IMR-90 (cell line): ENCODE data around the gene LRIG1. TPM values are rescaled to one million over a fixed set of nuclear protein-coding genes. Genes with fewer than 3 reads are reported as not detected.

Source experiments
- ATAC-seq: fragments of 200-7000 bp; cut with Tn5 transposase; 2 replicates; pipeline ENCODE4 v1.9.1; 2020; ENCODE audit warnings: low read depth, mild to moderate bottlenecking, moderate library complexity
- BruUV-seq: library from RNA; stranded (reverse); fragments of 400-500 nt; replicated peaks from 2 replicates; lab custom pipeline; 2021; lab: Mats Ljungman, UMichigan
- CTCF ChIA-PET: fragments of 300-600 bp; formaldehyde crosslinking; extraction: SDS; loops from one replicate; lab custom pipeline; 2021; ENCODE audit warnings: antibody characterized with exemption; lab: Yijun Ruan, JAX
- POLR2A ChIA-PET: fragments of 300-600 bp; sonication (Branson Sonifier 250); formaldehyde crosslinking; loops from one replicate; lab custom pipeline; 2022; ENCODE audit warnings: antibody characterized with exemption; ENCODE audit not compliant: unreplicated experiment; lab: Charles Lee
- DNase-seq: peaks from one replicate; pipeline ENCODE4 v3.0.0; 2013
- H2AFZ ChIP-seq: replicated peaks from 2 replicates; pipeline ENCODE3; 2013; ENCODE audit warnings: low read length, mild to moderate bottlenecking; ENCODE audit not compliant: poor library complexity
- H2AK5ac ChIP-seq: 2 replicates; pipeline ENCODE4 v1.6.1; 2013; ENCODE audit warnings: low read depth, low read length, inconsistent platforms
- H2AK9ac ChIP-seq: replicated peaks from 2 replicates; pipeline ENCODE3; 2013; ENCODE audit warnings: mild to moderate bottlenecking, low read depth, low read length, moderate library complexity; ENCODE audit not compliant: poor library complexity
- H2BK120ac ChIP-seq: 2 replicates; pipeline ENCODE4 v1.6.1; 2013; ENCODE audit warnings: low read depth, low read length, inconsistent platforms
- H2BK15ac ChIP-seq: 3 replicates; pipeline ENCODE4 v1.6.1; 2013; ENCODE audit warnings: low read depth, low read length, inconsistent platforms
- H2BK20ac ChIP-seq: 2 replicates; pipeline ENCODE4 v1.6.1; 2013; ENCODE audit warnings: low read depth, mild to moderate bottlenecking, inconsistent platforms, low read length, moderate library complexity
- H2BK5ac ChIP-seq: 2 replicates; pipeline ENCODE4 v1.6.1; 2013; ENCODE audit warnings: mild to moderate bottlenecking, low read depth, low read length, inconsistent platforms; ENCODE audit not compliant: poor library complexity, severe bottlenecking
- H3K14ac ChIP-seq: replicated peaks from 2 replicates; pipeline ENCODE4 v1.6.1; 2013; ENCODE audit warnings: low read depth, low read length, inconsistent platforms
- H3K18ac ChIP-seq: 2 replicates; pipeline ENCODE4 v1.6.1; 2013; ENCODE audit warnings: low read depth, low read length, control low read depth
- H3K23ac ChIP-seq: 2 replicates; pipeline ENCODE4 v1.6.1; 2013; ENCODE audit warnings: low read depth, low read length, inconsistent platforms
- H3K27ac ChIP-seq: 2 replicates; pipeline ENCODE4 v1.5.1; 2013; ENCODE audit warnings: mild to moderate bottlenecking, control low read depth, low read length; ENCODE audit not compliant: insufficient read depth
- H3K27me3 ChIP-seq: 2 replicates; pipeline ENCODE4 v1.6.1; 2013; ENCODE audit warnings: low read length; ENCODE audit not compliant: control insufficient read depth, insufficient read depth
- H3K36me3 ChIP-seq: 2 replicates; pipeline ENCODE4 v1.6.1; 2013; ENCODE audit warnings: low read length, mixed read lengths; ENCODE audit not compliant: control insufficient read depth, insufficient read depth
- H3K4ac ChIP-seq: 2 replicates; pipeline ENCODE4 v1.6.1; 2013; ENCODE audit warnings: low read depth, low read length, inconsistent platforms
- H3K4me1 ChIP-seq: 2 replicates; pipeline ENCODE4 v1.6.1; 2013; ENCODE audit warnings: low read length, mixed read lengths; ENCODE audit not compliant: control insufficient read depth, insufficient read depth
- H3K4me2 ChIP-seq: 2 replicates; pipeline ENCODE4 v1.6.1; 2013; ENCODE audit warnings: low read depth, mild to moderate bottlenecking, control low read depth, low read length, moderate library complexity
- H3K4me3 ChIP-seq: 2 replicates; pipeline ENCODE4 v1.5.1; 2013; ENCODE audit warnings: low read depth, mild to moderate bottlenecking, control low read depth, low read length, moderate library complexity; ENCODE audit not compliant: insufficient read depth
- H3K56ac ChIP-seq: 2 replicates; pipeline ENCODE4 v1.6.1; 2013; ENCODE audit warnings: low read length, inconsistent platforms; ENCODE audit not compliant: insufficient read depth; ENCODE audit errors: extremely low read depth
- H3K79me1 ChIP-seq, 2 experiments: 2 replicates each; pipeline ENCODE4 v1.6.1; 2013; ENCODE audit warnings: low read length in 2 of 2, inconsistent platforms in 1 of 2, low read depth in 1 of 2
- H3K9ac ChIP-seq: 2 replicates; pipeline ENCODE4 v1.6.1; 2013; ENCODE audit warnings: low read depth, low read length, control low read depth
- H3K9me1 ChIP-seq: 2 replicates; pipeline ENCODE4 v1.6.1; 2013; ENCODE audit warnings: low read length, inconsistent platforms; ENCODE audit not compliant: insufficient read depth
- H3K9me3 ChIP-seq: 2 replicates; pipeline ENCODE4 v1.6.1; 2013; ENCODE audit warnings: low read length; ENCODE audit not compliant: control insufficient read depth, insufficient read depth
- H4K20me1 ChIP-seq: 2 replicates; pipeline ENCODE4 v1.6.1; 2013; ENCODE audit warnings: low read length, inconsistent platforms; ENCODE audit not compliant: insufficient read depth
- H4K5ac ChIP-seq: 2 replicates; pipeline ENCODE4 v1.6.1; 2013; ENCODE audit warnings: mild to moderate bottlenecking, low read depth, low read length, control low read depth
- H4K8ac ChIP-seq, 2 experiments: 2 replicates each; pipeline ENCODE4 v1.6.1; 2013; ENCODE audit warnings: low read depth in 2 of 2, low read length in 2 of 2, control low read depth in 1 of 2, inconsistent platforms in 1 of 2
- H4K91ac ChIP-seq: 2 replicates; pipeline ENCODE4 v1.6.1; 2013; ENCODE audit warnings: low read depth, low read length, inconsistent platforms; ENCODE audit not compliant: insufficient read depth
- BHLHE40 ChIP-seq: fragments of 150-350 bp; IDR thresholded peaks from 2 replicates; pipeline ENCODE4 v1.6.1; 2016; ENCODE audit warnings: mild to moderate bottlenecking, low read depth, low read length
- CEBPB ChIP-seq: IDR thresholded peaks from 2 replicates; pipeline ENCODE4 v1.6.1; 2012; ENCODE audit warnings: low read depth, low read length, improper control_type of control experiment
- CTCF ChIP-seq: conservative IDR thresholded peaks from 2 replicates; pipeline ENCODE4 v1.5.1; 2012; ENCODE audit warnings: mild to moderate bottlenecking, low read depth, low read length, improper control_type of control experiment
- FOS ChIP-seq: fragments of 150-350 bp; IDR thresholded peaks from 2 replicates; pipeline ENCODE4 v1.6.1; 2016; ENCODE audit warnings: low read depth, low read length
- MAFK ChIP-seq: IDR thresholded peaks from 2 replicates; pipeline ENCODE4 v1.6.1; 2012; ENCODE audit warnings: low read depth, low read length, improper control_type of control experiment
- MAZ ChIP-seq: IDR thresholded peaks from 2 replicates; pipeline ENCODE4 v1.6.1; 2012; ENCODE audit warnings: low read depth, mild to moderate bottlenecking, low read length, improper control_type of control experiment, moderate library complexity, borderline replicate concordance
- MXI1 ChIP-seq: IDR thresholded peaks from 2 replicates; pipeline ENCODE4 v1.6.1; 2012; ENCODE audit warnings: low read depth, mild to moderate bottlenecking, low read length, moderate library complexity, borderline replicate concordance
- NFE2L2 ChIP-seq: fragments of 150-350 bp; IDR thresholded peaks from 2 replicates; pipeline ENCODE4 v1.6.1; 2016; ENCODE audit warnings: low read depth, mild to moderate bottlenecking, low read length
- POLR2A ChIP-seq: IDR thresholded peaks from 2 replicates; pipeline ENCODE4 v1.6.1; 2012; ENCODE audit warnings: mild to moderate bottlenecking, low read depth, low read length
- RAD21 ChIP-seq: IDR thresholded peaks from 2 replicates; pipeline ENCODE4 v1.6.1; 2012; ENCODE audit warnings: low read length, improper control_type of control experiment
- RCOR1 ChIP-seq: IDR thresholded peaks from 2 replicates; pipeline ENCODE4 v1.6.1; 2012; ENCODE audit warnings: mild to moderate bottlenecking, low read length, improper control_type of control experiment; ENCODE audit not compliant: insufficient replicate concordance
- RFX5 ChIP-seq: IDR thresholded peaks from 2 replicates; pipeline ENCODE4 v1.8.0; 2012; ENCODE audit warnings: low read depth, mild to moderate bottlenecking, low read length, moderate library complexity
- SMC3 ChIP-seq: fragments of 150-350 bp; IDR thresholded peaks from 2 replicates; pipeline ENCODE4 v1.6.1; 2016; ENCODE audit warnings: low read depth, mild to moderate bottlenecking, antibody characterized with exemption, low read length, moderate library complexity
- WGBS, 2 experiments: methylation state at CpG; one replicate each; pipeline versions ENCODE4 v1.1.5 to v1.1.7; 2013; ENCODE audit warnings: missing lambda C conversion rate in 2 of 2; ENCODE audit not compliant: insufficient read length in 1 of 2; ENCODE audit errors: extremely low coverage in 2 of 2; 5-methylcytosine and 5-hydroxymethylcytosine counted together
- dilution Hi-C: fragments of 300-500 bp; cut with HindIII; formaldehyde crosslinking; loops from one replicate; pipeline ENCODE4 v1.14.3; 2018; ENCODE audit warnings: low sequenced_read_pairs; ENCODE audit not compliant: unreplicated experiment
- in situ Hi-C: fragments of 300-500 bp; cut with MboI; formaldehyde crosslinking; loops from 3 replicates; pipeline ENCODE4 v1.14.3; 2019; ENCODE audit warnings: low sequenced_read_pairs, inconsistent platforms, mixed read lengths
- intact Hi-C: fragments of 100-400 bp; cut with micrococcal nuclease; formaldehyde crosslinking; loops from 2 replicates; pipeline ENCODE4 v1.10.0; 2022
- polyA plus RNA-seq, 3 experiments: library from polyadenylated mRNA; depleted of rRNA; stranded (reverse); fragments of >200 nt; gene quantifications; 2 replicates each; pipeline ENCODE4 v1.2.3, GENCODE V29; 2012; ENCODE audit warnings: low replicate concordance in 1 of 3
- total RNA-seq: library from RNA; depleted of rRNA; stranded (reverse); fragments of >200 nt; gene quantifications from 2 replicates; pipeline ENCODE4 v1.2.3, GENCODE V29; 2012
- TF ChIP-seq, protein P1 (sequence below): fragments of 150-350 bp; IDR thresholded peaks from 2 replicates; pipeline ENCODE4 v1.6.1; 2017; ENCODE audit warnings: mild to moderate bottlenecking, antibody characterized with exemption, low read length, low read depth
- TF ChIP-seq, protein P2 (sequence below): fragments of 150-350 bp; IDR thresholded peaks from 2 replicates; pipeline ENCODE4 v1.6.1; 2016; ENCODE audit warnings: low read depth, mild to moderate bottlenecking, low read length, moderate library complexity, borderline replicate concordance

The LRIG1 gene
- total and polyA plus RNA-seq, 2 of the 4 experiments (the other 2 are of a cell fraction), result 62.8 to 87.8 TPM

GRCh38 chr3:66478960-66479359, 21.9 kb downstream of the LRIG1 start:
- no peak for DNase-seq
- Histone ChIP-seq H3K9me3 (no peaks in the 10 kb centered on the region), H3K9ac (no peak overlapping the region), H3K27ac (no peak overlapping the region), H2AFZ (no peak overlapping the region), H2BK120ac (no peak overlapping the region), H3K27me3 (no peaks in the 10 kb centered on the region), H3K36me3 (no peaks in the 10 kb centered on the region), H4K91ac (no peak overlapping the region), H3K4me1 (peaks cover 21% of the 10 kb centered on the region), H2AK9ac (no peak overlapping the region), H2AK5ac (no peak overlapping the region), H3K4me2 (no peak overlapping the region), H4K20me1 (peaks cover 63% of the 10 kb centered on the region), H3K9me1 (peaks cover 12% of the 10 kb centered on the region; the same call in 1 of the 2 replicates), H3K4me3 (no peak overlapping the region), H3K14ac (no peak overlapping the region), H3K18ac (no peak overlapping the region), H2BK5ac (no peak overlapping the region), H3K56ac (no peak overlapping the region), H3K23ac (no peak overlapping the region), H4K5ac (no peak overlapping the region), H4K8ac (no peak overlapping the region), H2BK15ac (no peak overlapping the region), H2BK20ac (no peak overlapping the region), H3K79me1 (peaks cover 41 to 89% of the 10 kb centered on the region in 2 experiments), H3K4ac (no peak overlapping the region)
- intact Hi-C loops (no loop called here), in situ Hi-C loops (no loop called here), dilution Hi-C loops (no loop called here)
- CTCF ChIA-PET, result no interaction called here
- POLR2A ChIA-PET, result no interaction called here
- ATAC-seq, result no peak
- 87% methylated on average over 2 of the region's 9 CpGs; no CpG with 5 or more reads in 1 of the 2 experiments for WGBS, 2 experiments
- TF ChIP-seq RFX5 (no peak), NFE2L2 (no peak), POLR2A (no peak), BHLHE40 (no peak), FOS (no peak), RCOR1 (no peak), MAZ (no peak), MAFK (no peak), CTCF (no peak), MXI1 (no peak), CEBPB (no peak), SMC3 (no peak), RAD21 (no peak)
- TF ChIP-seq, protein P1, sequence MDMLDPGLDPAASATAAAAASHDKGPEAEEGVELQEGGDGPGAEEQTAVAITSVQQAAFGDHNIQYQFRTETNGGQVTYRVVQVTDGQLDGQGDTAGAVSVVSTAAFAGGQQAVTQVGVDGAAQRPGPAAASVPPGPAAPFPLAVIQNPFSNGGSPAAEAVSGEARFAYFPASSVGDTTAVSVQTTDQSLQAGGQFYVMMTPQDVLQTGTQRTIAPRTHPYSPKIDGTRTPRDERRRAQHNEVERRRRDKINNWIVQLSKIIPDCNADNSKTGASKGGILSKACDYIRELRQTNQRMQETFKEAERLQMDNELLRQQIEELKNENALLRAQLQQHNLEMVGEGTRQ, result no peak
- TF ChIP-seq, protein P2, sequence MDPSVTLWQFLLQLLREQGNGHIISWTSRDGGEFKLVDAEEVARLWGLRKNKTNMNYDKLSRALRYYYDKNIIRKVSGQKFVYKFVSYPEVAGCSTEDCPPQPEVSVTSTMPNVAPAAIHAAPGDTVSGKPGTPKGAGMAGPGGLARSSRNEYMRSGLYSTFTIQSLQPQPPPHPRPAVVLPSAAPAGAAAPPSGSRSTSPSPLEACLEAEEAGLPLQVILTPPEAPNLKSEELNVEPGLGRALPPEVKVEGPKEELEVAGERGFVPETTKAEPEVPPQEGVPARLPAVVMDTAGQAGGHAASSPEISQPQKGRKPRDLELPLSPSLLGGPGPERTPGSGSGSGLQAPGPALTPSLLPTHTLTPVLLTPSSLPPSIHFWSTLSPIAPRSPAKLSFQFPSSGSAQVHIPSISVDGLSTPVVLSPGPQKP, result no peak
- BruUV-seq, result no TSS peak
